ENCODE results near the gene CD96.
A peak's percentile ranks its signal among the peaks of the same experiment; 100 is the strongest.
"Not testable (repeated sequence)": the region's sequence is repeated elsewhere in the genome, so short reads cannot be mapped to it uniquely, and the experiment has no call there.

The CD96 gene, protein sequence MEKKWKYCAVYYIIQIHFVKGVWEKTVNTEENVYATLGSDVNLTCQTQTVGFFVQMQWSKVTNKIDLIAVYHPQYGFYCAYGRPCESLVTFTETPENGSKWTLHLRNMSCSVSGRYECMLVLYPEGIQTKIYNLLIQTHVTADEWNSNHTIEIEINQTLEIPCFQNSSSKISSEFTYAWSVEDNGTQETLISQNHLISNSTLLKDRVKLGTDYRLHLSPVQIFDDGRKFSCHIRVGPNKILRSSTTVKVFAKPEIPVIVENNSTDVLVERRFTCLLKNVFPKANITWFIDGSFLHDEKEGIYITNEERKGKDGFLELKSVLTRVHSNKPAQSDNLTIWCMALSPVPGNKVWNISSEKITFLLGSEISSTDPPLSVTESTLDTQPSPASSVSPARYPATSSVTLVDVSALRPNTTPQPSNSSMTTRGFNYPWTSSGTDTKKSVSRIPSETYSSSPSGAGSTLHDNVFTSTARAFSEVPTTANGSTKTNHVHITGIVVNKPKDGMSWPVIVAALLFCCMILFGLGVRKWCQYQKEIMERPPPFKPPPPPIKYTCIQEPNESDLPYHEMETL

DNA sequence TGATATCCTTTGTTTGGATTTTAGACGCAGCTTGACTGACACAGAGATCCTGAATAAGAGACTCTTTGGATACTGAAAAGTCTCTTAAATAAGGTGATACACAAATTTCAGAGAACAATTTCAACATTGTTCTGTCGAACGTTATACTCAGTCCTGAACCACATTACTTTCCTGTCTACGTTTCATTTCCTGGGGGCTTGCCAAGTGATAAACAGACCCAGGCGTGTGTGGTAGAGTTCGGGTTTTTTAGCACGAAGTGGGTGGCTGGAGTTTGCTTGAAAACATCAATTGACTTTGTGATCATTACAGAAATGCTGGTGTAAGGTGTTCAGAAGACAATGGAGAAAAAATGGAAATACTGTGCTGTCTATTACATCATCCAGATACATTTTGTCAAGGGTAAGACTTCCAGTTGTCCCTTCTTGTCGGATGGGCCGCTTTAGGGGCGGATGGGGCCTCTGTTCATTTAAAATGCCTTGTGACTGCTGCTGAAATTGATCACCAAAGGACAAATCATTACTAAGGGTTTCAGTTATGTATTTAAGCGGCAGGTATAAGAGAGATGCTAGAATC lies at the start of gene CD96:
CD96 (plus strand) TSS at position 287 of the 573 bp plus-strand sequence; CDS start at position 339, 52 bp downstream.
- H3K27me3 Mint-ChIP-seq: no peaks in the 10 kb centered on the region
- peak within 1 kb of the TSS; percentile 77 for H3K4me3 Mint-ChIP-seq
- DNase-seq (ENCODE audit: low spot score in 2 of 2): peak in 1 of 2 donors; percentile 14
- H3K36me3 Mint-ChIP-seq: no peaks in the 10 kb centered on the region
- H3K4me1 Mint-ChIP-seq: peaks cover 30% of the 10 kb centered on the region
- peak within 1 kb of the TSS; percentile 90 for H3K27ac Mint-ChIP-seq
- peak; percentile 71 for ATAC-seq (ENCODE audit: low read depth)
- H3K9me3 Mint-ChIP-seq: no peaks in the 10 kb centered on the region

DNA sequence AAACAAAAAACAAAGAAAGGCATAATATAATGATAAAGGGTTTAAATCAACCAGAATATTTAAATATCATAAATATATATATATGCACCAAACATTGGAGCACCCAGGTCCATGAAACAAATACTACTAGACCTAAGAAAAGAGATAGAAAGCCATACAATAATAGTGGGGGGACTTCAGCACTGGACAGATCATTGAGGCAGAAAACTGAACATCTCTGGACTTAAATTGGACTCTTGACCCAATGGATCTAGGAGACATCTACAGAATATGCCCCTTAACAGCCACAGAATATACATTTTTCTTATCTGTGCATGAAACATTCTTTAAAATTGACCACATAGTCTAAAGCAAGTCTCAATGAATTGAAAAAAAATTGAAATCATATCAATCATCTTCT lies 48.7 kb upstream of the CD96 start:
- Mint-ChIP-seq H3K4me1 (no peaks in the 10 kb centered on the region), H3K9me3 (no peaks in the 10 kb centered on the region), H3K27ac (no peak overlapping the region), H3K4me3 (no peak overlapping the region), H3K27me3 (peaks cover 1% of the 10 kb centered on the region), H3K36me3 (no peaks in the 10 kb centered on the region)
- DNase-seq (ENCODE audit: low spot score in 2 of 2): no peak
- ATAC-seq (ENCODE audit: low read depth): no peak

DNA sequence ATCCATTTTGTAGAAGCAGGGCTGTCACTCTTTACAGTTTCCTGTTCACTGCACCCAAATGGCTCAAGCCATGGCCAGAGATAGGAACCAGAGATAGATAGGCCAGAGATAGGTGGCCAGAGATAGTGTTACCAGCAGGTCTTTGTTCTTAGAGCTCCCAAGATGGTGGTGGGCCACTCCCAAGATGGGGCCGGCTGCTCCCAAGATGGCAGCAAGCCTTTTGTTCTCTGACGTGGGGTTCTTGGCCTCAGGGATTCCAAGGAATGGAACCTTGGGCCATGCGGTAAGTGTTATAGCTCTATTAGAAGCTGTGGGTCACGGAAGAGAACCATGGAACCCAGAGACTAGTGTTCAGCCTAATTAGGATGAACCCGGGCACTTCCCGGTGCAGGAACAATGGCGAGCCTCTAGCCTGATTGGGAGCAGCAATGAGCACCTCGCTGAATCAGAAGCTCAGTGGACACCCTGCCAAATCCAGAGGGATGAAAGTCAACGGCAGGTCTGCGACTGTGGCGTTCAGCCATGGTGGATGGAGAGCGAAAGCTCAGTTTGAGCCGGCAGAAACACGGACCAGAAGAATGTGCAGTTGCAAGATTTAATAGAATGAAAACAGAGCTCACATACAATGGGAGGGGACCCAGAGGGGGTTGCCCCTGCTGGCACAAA lies 45.0 kb upstream of the CD96 start:
- Mint-ChIP-seq H3K9me3 (no peaks in the 10 kb centered on the region), H3K4me3 (no peak overlapping the region), H3K36me3 (no peaks in the 10 kb centered on the region), H3K27ac (no peak overlapping the region), H3K27me3 (no peaks in the 10 kb centered on the region), H3K4me1 (no peaks in the 10 kb centered on the region)
- ATAC-seq (ENCODE audit: low read depth) (no peak), DNase-seq (ENCODE audit: low spot score in 2 of 2) (no peak)

DNA sequence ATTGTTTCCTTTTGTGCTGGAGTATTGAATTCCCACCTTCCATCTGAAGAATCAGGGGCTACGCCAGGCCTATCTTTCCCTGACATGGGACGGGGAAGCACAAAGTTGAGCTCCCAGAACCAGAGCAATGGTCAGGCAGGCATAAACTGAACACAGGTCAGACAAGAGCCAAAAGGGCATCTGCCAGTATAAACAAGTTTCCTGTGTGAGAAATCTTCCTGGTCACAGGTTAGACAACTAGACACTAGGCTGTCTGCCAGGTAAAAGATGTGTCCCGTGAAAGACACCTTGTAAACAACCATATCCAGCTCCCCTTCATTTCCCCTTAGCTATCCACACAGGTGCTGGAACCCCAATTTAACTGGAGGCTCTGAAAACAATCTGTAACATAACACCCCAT lies 44.0 kb upstream of the CD96 start:
- no peak overlapping the region for H3K27ac Mint-ChIP-seq
- H3K27me3 Mint-ChIP-seq: no peaks in the 10 kb centered on the region
- no peaks in the 10 kb centered on the region for H3K4me1 Mint-ChIP-seq
- DNase-seq (ENCODE audit: low spot score in 2 of 2) (no peak), ATAC-seq (ENCODE audit: low read depth) (no peak)
- no peaks in the 10 kb centered on the region for H3K36me3 Mint-ChIP-seq
- no peak overlapping the region for H3K4me3 Mint-ChIP-seq
- H3K9me3 Mint-ChIP-seq: no peaks in the 10 kb centered on the region

DNA sequence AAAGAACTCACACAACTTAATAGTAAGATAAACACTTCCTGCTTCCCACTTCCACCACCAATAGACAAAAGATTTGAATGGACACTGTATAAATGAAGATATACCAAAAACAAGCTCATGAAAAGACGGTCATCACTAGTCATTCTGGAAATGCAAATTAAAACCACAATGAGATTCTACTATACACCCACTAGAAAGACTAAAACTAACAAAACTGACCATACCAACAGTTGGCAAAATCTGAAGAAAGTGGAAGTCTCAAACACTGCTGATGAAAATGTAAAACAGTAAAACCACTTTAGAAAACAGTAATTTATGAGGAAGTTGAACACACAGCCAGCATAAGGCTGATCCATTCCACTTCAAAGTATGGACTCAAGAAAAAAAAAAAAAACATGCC lies 35.6 kb upstream of the CD96 start:
- Mint-ChIP-seq H3K36me3 (no peaks in the 10 kb centered on the region), H3K27me3 (no peaks in the 10 kb centered on the region), H3K27ac (no peak overlapping the region), H3K4me3 (no peak overlapping the region), H3K9me3 (peaks cover 2% of the 10 kb centered on the region), H3K4me1 (peaks cover 2% of the 10 kb centered on the region)
- DNase-seq (ENCODE audit: low spot score in 2 of 2): no peak
- ATAC-seq (ENCODE audit: low read depth): no peak

DNA sequence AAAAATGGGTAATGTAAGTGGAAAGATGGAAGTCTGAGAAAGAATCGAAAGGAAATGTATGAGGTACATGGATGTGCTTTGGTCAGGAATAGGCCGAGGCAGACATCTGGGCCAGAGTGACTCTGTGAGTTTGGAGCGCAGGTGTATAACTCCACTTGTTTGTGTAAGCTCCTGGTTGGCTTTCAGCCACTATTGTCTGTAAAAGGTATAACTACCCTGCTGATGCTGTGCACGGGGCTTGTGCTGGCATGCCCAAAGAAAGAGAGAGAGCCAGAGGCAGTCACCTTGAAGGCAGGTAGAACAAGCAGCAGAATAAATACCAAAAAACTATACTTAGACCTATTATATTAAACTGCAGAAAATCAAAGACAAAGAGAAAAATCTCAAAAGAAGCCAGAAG lies 32.7 kb upstream of the CD96 start:
- Mint-ChIP-seq H3K36me3 (no peaks in the 10 kb centered on the region), H3K27me3 (no peaks in the 10 kb centered on the region), H3K27ac (no peak overlapping the region), H3K4me3 (no peak overlapping the region), H3K4me1 (peaks cover 2% of the 10 kb centered on the region), H3K9me3 (peaks cover 2% of the 10 kb centered on the region)
- ATAC-seq (ENCODE audit: low read depth) (no peak), DNase-seq (ENCODE audit: low spot score in 2 of 2) (no peak)

DNA sequence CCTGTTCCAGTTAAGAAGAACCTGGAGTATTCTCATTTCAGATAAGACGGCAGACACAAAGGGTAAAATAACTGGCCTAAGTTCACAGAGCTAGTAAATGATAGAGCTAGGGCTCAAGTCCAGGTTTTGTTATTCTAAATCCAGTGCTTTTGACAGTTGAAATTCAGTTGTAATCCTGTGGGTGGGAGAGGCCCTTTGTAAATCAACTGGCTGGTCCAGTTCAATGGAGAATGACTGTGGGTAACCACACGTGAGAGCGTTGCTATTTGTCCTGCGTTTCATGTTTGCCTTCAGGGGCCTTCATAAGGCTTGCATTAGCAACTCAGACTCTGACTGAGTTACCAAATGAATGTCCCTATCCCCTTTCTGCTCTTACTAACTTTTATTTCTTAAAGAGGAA lies 24.2 kb upstream of the CD96 start:
- ATAC-seq (ENCODE audit: low read depth) (no peak), DNase-seq (ENCODE audit: low spot score in 2 of 2) (no peak)
- H3K9me3 Mint-ChIP-seq: no peaks in the 10 kb centered on the region
- no peaks in the 10 kb centered on the region for H3K27me3 Mint-ChIP-seq
- no peak overlapping the region for H3K4me3 Mint-ChIP-seq
- H3K27ac Mint-ChIP-seq: no peak overlapping the region
- H3K4me1 Mint-ChIP-seq: no peaks in the 10 kb centered on the region
- H3K36me3 Mint-ChIP-seq: no peaks in the 10 kb centered on the region

DNA sequence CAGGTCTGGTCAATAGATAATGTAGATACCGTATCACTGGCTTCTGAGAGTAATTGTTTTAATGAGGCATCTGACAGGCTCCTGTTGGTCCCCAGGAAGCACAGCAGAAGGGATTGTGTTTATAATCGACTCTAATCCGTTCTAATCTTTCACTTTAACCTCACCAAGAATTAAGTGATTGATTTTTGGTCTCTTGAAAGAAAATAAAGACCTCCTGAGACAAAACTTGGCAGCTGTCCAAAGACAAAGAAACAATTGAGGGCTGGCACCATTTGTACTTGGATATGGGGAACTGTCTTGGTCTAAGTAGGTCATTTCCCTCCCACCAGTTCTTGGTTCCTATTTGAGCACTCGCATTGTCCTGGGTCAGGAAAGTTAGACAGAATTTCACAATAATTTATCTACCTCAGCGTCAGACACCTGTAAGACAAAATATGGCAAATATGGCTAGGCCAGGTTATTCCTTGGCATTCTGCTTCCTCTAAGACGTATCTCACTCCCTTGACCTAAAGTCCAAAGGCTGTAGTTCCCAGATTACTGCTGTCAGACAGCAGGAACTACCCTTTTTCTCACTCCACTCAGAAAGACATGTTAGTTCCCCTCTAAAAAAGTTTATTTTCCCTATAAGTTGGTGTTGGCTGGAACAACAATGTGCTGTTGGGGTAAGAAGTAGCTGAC lies 22.7 kb upstream of the CD96 start:
- H3K36me3 Mint-ChIP-seq: no peaks in the 10 kb centered on the region
- DNase-seq (ENCODE audit: low spot score in 2 of 2): no peak
- no peak overlapping the region for H3K27ac Mint-ChIP-seq
- H3K9me3 Mint-ChIP-seq: no peaks in the 10 kb centered on the region
- H3K27me3 Mint-ChIP-seq: no peaks in the 10 kb centered on the region
- no peak for ATAC-seq (ENCODE audit: low read depth)
- no peaks in the 10 kb centered on the region for H3K4me1 Mint-ChIP-seq
- no peak overlapping the region for H3K4me3 Mint-ChIP-seq

DNA sequence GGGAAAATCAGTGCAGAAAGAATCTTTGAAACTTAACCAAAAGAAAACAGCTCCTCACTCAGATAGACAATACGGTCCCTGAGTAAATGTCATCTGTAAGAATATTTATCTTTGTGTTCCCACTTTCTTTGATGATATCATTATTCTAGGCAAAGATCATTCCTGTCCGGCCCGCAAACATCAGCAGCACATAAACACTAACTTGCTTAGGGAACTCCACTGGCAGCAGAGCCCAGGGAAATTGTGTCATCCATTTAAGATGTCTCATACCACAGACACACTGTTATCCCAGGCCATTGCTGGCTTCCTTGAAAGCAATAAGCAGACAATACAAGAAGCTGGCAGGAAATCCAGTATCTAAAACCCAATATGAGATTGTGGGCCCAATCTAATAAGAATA lies 20.1 kb upstream of the CD96 start:
- Mint-ChIP-seq H3K27ac (no peak overlapping the region), H3K4me3 (no peak overlapping the region), H3K36me3 (no peaks in the 10 kb centered on the region), H3K9me3 (no peaks in the 10 kb centered on the region), H3K27me3 (no peaks in the 10 kb centered on the region), H3K4me1 (no peaks in the 10 kb centered on the region)
- DNase-seq (ENCODE audit: low spot score in 2 of 2): no peak
- no peak for ATAC-seq (ENCODE audit: low read depth)

DNA sequence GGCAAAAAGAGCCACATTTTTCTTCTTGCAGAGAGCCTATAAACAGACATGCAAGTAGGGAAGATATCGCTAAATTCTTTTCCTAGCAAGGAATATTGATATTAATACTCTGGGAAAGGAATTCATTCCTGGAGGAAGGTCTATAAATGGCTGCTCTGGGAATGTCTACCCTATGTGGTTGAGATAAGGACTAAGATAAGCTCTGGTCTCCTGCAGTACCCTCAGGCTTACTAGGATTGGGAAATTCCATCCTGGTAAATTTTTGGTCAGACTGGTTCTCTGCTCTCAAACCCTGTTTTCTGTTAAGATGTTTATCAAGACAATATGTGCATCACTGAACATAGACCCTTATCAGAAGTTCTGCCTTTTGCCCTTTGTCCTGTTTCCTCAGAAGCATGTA lies 17.5 kb upstream of the CD96 start:
- H3K4me1 Mint-ChIP-seq; H3K4me3 Mint-ChIP-seq; H3K36me3 Mint-ChIP-seq; H3K9me3 Mint-ChIP-seq; H3K27ac Mint-ChIP-seq; DNase-seq (ENCODE audit: low spot score in 2 of 2); ATAC-seq (ENCODE audit: low read depth); H3K27me3 Mint-ChIP-seq: not testable (repeated sequence)

DNA sequence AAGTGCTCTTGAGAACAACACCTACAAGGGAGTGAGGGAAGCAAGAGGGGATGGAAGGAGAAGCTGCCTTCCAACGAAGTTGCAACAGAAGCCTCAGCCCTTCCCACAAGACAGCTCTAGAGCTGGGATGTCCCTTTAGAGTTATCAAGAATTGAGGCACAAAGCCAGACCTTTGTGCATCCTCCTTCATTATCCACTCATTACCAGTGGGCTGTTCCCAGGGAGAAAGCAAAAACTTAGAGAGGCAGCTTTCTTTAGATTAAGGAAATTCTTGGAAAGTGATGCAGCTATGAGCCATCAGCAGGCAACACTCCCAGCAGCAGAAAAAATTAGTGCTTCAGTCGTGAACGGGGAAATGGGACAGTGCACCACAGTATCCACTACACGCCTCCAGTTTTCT lies 10.6 kb upstream of the CD96 start:
- H3K4me3 Mint-ChIP-seq: no peak overlapping the region
- H3K36me3 Mint-ChIP-seq: no peaks in the 10 kb centered on the region
- peaks cover 2% of the 10 kb centered on the region for H3K9me3 Mint-ChIP-seq
- DNase-seq (ENCODE audit: low spot score in 2 of 2) (no peak), ATAC-seq (ENCODE audit: low read depth) (no peak)
- peaks cover 2% of the 10 kb centered on the region for H3K27me3 Mint-ChIP-seq
- no peak overlapping the region for H3K27ac Mint-ChIP-seq
- peaks cover 5% of the 10 kb centered on the region for H3K4me1 Mint-ChIP-seq

DNA sequence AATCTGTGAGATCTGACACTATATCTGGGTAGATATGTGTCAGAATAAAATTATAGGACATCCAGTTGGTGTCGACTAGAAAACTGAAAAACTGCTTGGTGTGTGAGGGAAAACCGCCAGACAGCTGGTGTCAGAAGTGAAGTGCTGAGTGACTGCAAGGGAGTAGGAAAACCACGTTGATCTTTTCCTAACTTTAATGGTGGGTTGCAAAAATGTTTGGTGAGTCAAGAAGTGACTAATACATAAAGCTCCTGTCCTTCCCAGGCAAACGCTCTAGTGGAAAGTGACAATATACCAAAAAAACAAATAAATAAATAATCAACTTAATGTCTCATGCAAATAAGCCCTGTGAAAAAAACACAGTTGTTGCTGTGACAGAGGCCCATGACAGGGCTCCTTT lies 7.3 kb upstream of the CD96 start:
- Mint-ChIP-seq H3K27me3 (no peaks in the 10 kb centered on the region), H3K27ac (no peak overlapping the region), H3K4me1 (peaks cover 16% of the 10 kb centered on the region), H3K9me3 (no peaks in the 10 kb centered on the region), H3K36me3 (no peaks in the 10 kb centered on the region), H3K4me3 (no peak overlapping the region)
- ATAC-seq (ENCODE audit: low read depth) (no peak), DNase-seq (ENCODE audit: low spot score in 2 of 2) (no peak)

DNA sequence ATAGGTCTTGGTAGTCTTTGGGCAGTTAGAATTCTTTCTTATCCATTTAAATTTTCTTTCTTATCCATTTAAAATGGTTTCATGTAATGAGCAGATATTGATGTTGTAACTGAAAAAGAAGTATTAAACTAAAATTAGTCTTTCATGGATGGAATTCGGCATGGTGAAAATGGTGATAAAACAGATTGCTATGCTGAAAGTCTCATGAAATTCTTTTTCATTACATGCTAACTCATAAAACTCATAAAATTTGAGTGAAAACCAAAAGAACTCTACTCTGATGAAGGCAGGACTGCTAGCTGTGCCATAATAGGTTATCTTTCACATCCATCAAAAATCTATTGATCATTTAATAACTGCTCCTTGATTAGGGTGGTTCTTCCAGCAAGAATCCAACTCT lies 3.9 kb upstream of the CD96 start:
- H3K27ac Mint-ChIP-seq: no peak overlapping the region
- no peak for DNase-seq (ENCODE audit: low spot score in 2 of 2)
- H3K9me3 Mint-ChIP-seq: no peaks in the 10 kb centered on the region
- H3K4me3 Mint-ChIP-seq: no peak overlapping the region
- H3K36me3 Mint-ChIP-seq: no peaks in the 10 kb centered on the region
- no peaks in the 10 kb centered on the region for H3K27me3 Mint-ChIP-seq
- no peak for ATAC-seq (ENCODE audit: low read depth)
- H3K4me1 Mint-ChIP-seq: peaks cover 24% of the 10 kb centered on the region

DNA sequence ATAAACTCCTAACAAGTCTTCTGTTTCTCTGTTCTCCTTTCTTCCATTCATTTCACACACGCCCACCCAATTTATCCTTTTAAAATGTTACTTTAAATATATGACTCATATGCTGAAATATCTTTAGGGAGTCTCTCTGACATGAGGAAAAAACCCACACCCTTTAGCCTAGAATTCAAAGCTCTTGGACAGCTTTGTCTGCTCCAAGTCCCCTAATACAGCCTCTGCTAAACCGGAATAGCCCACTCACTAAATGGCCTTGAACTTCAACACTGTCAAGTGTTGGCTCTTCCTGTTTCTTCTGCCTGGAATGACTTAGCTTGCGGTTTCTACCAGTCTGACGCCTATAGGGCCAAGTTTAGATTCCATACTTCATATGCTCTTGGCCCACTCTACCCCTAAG lies 3.3 kb upstream of the CD96 start:
- Mint-ChIP-seq H3K4me1 (peaks cover 27% of the 10 kb centered on the region), H3K4me3 (no peak overlapping the region), H3K36me3 (no peaks in the 10 kb centered on the region), H3K27me3 (no peaks in the 10 kb centered on the region), H3K9me3 (no peaks in the 10 kb centered on the region), H3K27ac (no peak overlapping the region)
- ATAC-seq (ENCODE audit: low read depth) (no peak), DNase-seq (ENCODE audit: low spot score in 2 of 2) (no peak)

Data from memory B cell (primary cell).